GM19193 (cell line): ENCODE measurements around the gene CABYR.

Experiments used
- POLR2A ChIP-seq: IDR thresholded peaks from 4 replicates; pipeline ENCODE4 v1.6.1; 2011; ENCODE audit not compliant: insufficient read depth, insufficient read length; ENCODE audit errors: extremely low read depth

The CABYR gene

DNA sequence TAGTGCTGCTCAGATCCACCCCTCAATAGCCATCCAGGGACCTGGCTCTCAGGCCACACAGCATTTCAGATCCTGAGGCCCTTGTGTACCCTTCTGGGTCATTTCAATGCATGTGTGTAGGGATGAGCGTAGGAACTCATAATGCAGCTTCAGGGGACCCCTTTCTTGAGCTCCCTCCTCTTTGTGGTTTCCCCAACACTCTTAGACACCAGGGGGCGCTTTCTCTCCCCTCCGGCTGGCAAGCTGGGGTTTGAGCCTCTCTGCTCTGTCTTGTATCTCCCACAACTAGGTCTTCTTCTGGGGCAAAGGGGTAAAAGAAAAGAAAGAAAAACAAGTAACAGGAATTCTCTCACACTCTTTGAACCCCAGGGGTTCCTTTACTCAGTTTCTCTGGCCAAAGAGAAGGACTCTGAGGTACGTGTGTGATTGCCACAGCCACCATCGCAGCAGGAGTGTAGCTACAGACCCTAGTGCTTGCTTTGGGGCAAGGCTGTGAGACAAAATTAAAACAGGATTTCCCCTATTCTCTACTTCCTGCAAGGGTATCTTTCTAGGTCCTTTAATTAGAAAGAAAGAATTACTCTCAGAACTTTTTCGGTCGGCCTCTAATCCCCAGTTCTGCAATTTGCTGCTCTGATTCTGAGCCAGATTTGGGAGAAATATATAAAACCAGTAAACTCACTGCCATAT lies 38.0 kb downstream of the CABYR start:
- TF ChIP-seq POLR2A, result no peak

DNA sequence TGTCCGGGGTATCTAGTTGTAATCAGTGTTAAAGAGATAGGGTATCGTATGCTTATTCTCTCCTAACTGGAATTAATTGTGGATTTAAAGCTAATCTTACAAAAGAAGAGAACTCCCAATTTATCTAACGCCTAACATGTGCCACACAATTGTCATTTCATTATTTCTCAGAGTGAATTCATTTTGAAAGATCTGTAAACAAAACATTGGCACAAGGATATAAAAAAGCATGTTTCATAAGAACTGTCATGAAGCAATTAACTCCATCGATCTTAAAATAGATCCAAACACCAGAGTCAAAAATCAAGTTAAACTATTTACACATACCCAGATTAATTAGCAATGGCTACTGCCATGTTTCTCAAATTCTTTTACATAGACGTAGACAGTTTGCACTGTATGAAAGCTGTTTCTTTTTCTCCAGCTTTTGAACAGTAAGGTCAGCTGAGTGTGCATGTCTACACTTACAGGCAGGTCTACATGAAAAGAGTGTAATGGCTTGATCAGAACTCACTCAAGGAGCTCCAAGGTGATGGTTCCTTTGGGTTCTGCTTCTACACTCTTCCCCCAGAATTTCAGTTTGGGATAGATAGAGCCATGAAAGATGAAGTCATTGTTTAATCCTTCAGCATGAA lies 38.8 kb downstream of the CABYR start:
- no peak for TF ChIP-seq POLR2A

GRCh38 chr18:24180048-24180447 lies 41.2 kb downstream of the CABYR start:
- no peak for TF ChIP-seq POLR2A

GRCh38 chr18:24181806-24182205 lies 42.9 kb downstream of the CABYR start:
- TF ChIP-seq POLR2A, result no peak

GRCh38 chr18:24185805-24186204 lies 46.9 kb downstream of the CABYR start:
- no peak for TF ChIP-seq POLR2A

GRCh38 chr18:24187049-24187448 lies 48.2 kb downstream of the CABYR start:
- TF ChIP-seq POLR2A, result no peak

GRCh38 chr18:24187689-24188088 lies 48.8 kb downstream of the CABYR start:
- no peak for TF ChIP-seq POLR2A

- no peak for TF ChIP-seq POLR2A
Measured at GRCh38 chr18:24188120-24188519, 49.3 kb downstream of the CABYR start.

DNA sequence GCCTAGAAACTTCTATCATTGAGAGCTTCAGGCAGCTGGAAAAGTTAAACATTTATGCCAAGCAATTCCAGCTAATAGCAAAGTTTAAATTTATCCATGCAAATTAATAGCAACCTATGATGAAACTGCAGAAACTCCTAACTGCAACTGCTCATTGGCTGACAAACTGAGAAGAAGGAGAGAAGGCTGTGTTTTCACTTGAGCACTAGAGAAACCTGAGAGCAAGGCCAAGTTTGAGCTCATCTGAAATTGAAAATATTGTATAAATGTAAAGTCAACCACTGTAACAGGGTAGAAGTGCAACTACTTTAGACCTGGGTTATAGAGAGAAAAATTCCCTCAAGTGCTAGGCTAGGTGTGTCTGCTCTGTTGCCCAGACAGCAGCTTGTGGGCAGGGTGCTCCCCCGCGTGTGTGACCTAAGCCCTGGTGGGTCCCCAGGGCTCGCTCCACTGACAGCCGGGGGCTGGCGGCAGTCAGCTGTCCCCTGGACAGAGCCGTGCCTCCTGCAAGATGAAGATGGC lies 50.2 kb downstream of the CABYR start:
- TF ChIP-seq POLR2A, result no peak

- TF ChIP-seq POLR2A, result no peak
Measured at GRCh38 chr18:24189664-24190346, 50.9 kb downstream of the CABYR start.

DNA sequence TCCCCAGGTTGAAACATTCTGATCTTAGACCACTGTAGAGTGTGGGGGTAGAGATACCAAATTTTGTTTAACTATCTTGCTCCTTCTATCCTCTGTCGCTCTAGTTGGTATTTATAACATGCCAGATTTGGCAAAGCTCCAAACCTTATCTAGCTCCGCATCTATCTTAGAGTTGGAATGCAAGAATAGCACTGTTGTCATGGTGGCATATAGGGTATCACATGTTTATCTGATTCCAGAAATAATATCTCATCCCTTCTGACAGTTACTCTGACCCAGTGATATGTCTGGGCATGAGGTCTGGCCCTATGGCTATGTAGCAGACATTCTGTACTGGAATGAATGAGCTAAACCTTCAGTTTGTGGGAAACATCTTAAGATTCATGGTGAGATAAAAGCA lies 51.7 kb downstream of the CABYR start:
- no peak for TF ChIP-seq POLR2A

GRCh38 chr18:24195296-24196053 lies 56.6 kb downstream of the CABYR start:
- TF ChIP-seq POLR2A, result no peak

DNA sequence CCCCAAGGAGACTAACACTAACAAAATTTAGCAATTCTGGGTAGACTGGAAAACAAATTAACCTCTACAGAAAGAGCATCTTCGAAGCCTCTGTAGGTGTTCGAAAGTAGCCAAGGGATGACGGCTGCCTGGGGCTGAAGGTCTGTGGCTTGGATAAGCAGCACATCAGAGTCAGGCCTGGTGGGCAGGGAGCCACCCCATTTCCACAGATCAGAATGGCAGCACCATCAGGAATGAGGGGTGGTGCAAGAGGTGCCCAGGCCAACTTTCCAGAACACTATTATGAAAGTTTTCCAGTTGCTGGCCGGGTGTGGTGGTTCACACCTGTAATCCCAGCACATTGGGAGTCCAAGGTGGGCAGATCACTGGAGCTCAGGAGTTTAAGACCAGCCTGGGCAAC lies 57.9 kb downstream of the CABYR start:
- TF ChIP-seq POLR2A, result no peak

DNA sequence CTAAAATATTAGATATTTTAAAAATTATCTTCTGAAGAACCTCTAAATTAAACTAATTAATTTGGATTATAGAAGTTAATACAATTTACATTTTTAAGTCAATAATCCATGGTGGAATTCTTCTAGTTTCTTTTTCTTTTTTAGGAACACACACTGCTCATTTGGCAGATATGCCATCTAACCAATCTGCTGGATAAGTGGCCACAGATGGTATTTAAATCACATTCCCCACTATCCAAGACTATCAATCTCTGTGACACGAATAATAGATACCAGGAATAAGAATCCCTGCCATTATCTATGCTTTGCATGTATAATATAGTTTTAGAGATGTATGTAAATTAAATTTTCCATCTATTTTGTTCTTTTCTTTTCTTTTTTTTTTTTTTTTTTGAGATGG lies 58.5 kb downstream of the CABYR start:
- TF ChIP-seq POLR2A, result no peak

DNA sequence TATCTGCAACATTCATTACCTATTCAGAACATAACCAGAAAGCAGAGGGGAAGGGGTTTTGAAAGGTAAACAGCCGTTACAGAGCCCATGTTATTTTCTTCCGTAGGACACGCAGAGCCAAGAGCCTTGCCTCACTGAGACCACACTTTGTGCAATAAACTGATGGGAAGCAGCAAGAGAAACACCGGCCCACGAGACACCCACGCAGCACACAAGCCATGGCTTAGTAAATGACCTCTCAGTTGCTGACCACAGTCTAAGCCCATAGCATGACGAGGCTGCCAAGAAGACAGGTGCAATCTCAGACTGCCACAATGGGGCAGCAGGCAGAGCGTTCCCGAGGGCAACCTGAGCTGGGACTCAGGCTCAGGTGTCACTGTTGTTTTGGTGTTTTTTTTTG lies 59.6 kb downstream of the CABYR start:
- no peak for TF ChIP-seq POLR2A
